Globus pallidus (tissue), 1 donor: Measurements from ENCODE around the gene TRAF3IP3.

Experiments used
- DNase-seq: peaks from one replicate; pipeline ENCODE4 v3.0.0-alpha.2; 2015; ENCODE audit warnings: low spot score

Gene TRAF3IP3

GRCh38 chr1:209800984-209801834, 45.4 kb downstream of the TRAF3IP3 start:
- no peak for DNase-seq

GRCh38 chr1:209802117-209802779, 46.4 kb downstream of the TRAF3IP3 start:
- no peak for DNase-seq

GRCh38 chr1:209802780-209803152, 46.9 kb downstream of the TRAF3IP3 start:
- DNase-seq: no peak

GRCh38 chr1:209803568-209803967, 47.7 kb downstream of the TRAF3IP3 start:
- no peak for DNase-seq

GRCh38 chr1:209805341-209805781, 49.5 kb downstream of the TRAF3IP3 start:
- no peak for DNase-seq

GRCh38 chr1:209805875-209806760, 50.3 kb downstream of the TRAF3IP3 start, which contains the start of gene IRF6:
TSS of gene IRF6 (minus strand) at chr1:209806142. CDS start at chr1:209801413, 4,729 bp downstream.
- DNase-seq: no peak

- no peak for DNase-seq
These were observed 51.7 kb downstream of the TRAF3IP3 start for GRCh38 chr1:209807509-209807908.

- no peak for DNase-seq
These were observed 52.3 kb downstream of the TRAF3IP3 start for GRCh38 chr1:209808059-209808581.

- DNase-seq: no peak
These were observed 53.8 kb downstream of the TRAF3IP3 start for GRCh38 chr1:209809611-209810010.

GRCh38 chr1:209810783-209811182, 54.9 kb downstream of the TRAF3IP3 start:
- DNase-seq: no peak

- no peak for DNase-seq
These were observed 58.0 kb downstream of the TRAF3IP3 start for GRCh38 chr1:209813902-209814301.

GRCh38 chr1:209815490-209815889, 59.6 kb downstream of the TRAF3IP3 start:
- DNase-seq: no peak

- no peak for DNase-seq
These were observed 60.1 kb downstream of the TRAF3IP3 start for GRCh38 chr1:209815931-209816341.

GRCh38 chr1:209816923-209817322, 61.1 kb downstream of the TRAF3IP3 start:
- no peak for DNase-seq

- no peak for DNase-seq
These were observed 61.8 kb downstream of the TRAF3IP3 start for GRCh38 chr1:209817691-209818090.

GRCh38 chr1:209819058-209819457, 63.2 kb downstream of the TRAF3IP3 start:
- DNase-seq: no peak

GRCh38 chr1:209820986-209821385, 65.1 kb downstream of the TRAF3IP3 start:
- DNase-seq: no peak

- DNase-seq: no peak
These were observed 66.9 kb downstream of the TRAF3IP3 start for GRCh38 chr1:209822706-209823105.

- DNase-seq: peak; percentile 42
These were observed 67.5 kb downstream of the TRAF3IP3 start for GRCh38 chr1:209823143-209824041.

- no peak for DNase-seq
These were observed 70.0 kb downstream of the TRAF3IP3 start for GRCh38 chr1:209825591-209826434.
